Left forelimb (tissue), 1 donor: ENCODE data around the gene PPP2R3B.
"Not testable (repeated sequence)": the region's sequence is repeated elsewhere in the genome, so short reads cannot be mapped to it uniquely, and the experiment has no call there.

Experiments used
- DNase-seq: peaks from one replicate; pipeline ENCODE4 v3.0.0-alpha.2; 2018; ENCODE audit warnings: low spot score

The PPP2R3B gene

DNA sequence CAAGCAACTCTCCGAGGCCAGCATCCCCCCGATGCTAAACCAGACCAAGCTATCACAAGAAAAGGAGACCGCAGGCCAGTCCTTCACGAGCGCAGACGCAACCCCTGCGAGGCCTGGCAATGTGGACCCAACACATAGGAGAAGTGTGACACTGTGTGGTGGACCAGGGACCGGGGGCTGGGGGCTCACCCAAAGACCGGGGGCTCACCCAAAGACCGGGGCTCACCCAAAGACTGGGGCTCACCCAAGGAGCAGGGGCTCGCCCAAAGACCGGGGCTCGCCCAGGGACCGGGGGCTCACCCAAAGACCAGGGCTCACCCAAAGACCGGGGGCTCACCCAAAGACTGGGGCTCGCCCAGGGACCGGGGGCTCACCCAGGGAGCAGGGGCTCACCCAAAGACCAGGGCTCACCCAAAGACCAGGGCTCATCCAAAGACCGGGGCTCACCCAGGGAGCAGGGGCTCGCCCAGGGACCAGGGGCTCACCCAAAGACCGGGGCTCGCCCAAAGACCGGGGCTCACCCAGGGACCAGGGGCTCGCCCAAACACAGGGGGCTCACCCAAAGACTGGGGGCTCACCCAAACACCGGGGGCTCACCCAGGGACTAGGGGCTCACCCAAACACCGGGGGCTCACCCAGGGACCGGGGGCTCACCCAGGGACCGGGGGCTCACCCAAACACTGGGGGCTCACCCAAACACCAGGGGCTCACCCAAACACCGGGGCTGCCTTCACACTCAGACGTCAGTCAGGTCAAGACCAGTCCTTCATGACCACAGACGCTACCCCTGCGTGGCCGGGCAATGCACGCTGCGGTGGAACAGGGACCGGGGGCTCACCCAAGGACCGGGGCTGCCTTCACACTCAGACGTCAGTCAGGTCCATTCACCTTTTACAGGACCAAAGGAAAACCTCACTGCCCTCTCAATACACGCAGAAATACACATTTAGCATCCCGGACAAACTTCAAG is 32.9 kb downstream of the PPP2R3B start:
- no peak for DNase-seq

- DNase-seq, result no peak
These were observed 34.0 kb downstream of the PPP2R3B start for GRCh38 chrX:352582-353314.

DNA sequence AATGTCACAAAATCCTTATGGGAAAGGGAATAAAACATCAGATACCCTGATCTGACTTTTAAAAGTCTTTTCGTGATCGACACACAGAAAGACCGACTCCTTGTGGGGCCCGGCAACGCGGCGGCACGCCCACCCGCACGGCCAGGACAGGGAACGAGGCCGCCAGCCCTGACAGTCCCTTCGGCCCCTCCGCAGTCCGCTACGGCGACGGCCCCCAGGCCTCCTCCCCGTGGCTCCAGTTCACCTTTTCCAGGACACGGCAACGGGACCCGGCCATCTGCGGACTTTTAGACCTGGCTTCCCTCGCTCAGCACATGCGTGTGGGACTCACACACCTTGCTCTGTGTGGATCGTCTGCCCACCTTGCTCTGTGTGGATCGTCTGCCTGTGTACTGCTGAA is 34.5 kb downstream of the PPP2R3B start:
- DNase-seq, result no peak

DNA sequence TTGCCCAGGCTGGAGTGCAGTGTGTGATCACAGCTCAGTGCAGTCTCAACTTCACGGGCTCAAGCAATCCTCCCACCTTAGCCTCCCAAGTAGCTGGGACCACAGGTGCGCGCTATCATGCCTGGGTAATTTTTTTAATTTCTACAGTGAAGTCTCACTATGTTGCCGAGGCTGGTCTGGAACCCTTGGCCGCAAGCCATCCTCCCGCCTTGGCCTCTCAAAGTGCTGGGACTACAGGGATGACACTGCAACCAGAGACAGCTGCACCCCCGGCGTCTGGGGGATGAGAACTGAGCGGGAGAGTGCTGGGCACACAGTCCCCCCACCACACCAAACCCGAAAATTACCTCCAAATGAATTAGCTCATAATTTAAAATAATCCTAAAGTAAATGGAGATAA is 35.0 kb downstream of the PPP2R3B start:
- DNase-seq, result no peak

DNA sequence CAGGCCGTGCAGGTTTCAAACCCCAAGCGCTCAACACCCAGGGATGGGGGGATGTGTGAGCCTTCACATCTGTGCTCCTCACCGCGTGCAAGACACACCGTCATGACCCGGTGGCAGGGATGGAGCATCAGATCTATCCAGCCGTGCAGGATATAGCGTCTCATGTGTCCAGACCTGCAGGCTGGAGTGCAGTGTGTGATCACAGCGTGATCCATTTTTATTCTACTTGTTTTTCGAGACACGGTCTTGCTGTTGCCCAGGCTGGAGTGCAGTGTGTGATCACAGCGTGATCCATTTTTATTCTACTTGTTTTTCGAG is 35.4 kb downstream of the PPP2R3B start:
- not testable (repeated sequence) for DNase-seq

DNA sequence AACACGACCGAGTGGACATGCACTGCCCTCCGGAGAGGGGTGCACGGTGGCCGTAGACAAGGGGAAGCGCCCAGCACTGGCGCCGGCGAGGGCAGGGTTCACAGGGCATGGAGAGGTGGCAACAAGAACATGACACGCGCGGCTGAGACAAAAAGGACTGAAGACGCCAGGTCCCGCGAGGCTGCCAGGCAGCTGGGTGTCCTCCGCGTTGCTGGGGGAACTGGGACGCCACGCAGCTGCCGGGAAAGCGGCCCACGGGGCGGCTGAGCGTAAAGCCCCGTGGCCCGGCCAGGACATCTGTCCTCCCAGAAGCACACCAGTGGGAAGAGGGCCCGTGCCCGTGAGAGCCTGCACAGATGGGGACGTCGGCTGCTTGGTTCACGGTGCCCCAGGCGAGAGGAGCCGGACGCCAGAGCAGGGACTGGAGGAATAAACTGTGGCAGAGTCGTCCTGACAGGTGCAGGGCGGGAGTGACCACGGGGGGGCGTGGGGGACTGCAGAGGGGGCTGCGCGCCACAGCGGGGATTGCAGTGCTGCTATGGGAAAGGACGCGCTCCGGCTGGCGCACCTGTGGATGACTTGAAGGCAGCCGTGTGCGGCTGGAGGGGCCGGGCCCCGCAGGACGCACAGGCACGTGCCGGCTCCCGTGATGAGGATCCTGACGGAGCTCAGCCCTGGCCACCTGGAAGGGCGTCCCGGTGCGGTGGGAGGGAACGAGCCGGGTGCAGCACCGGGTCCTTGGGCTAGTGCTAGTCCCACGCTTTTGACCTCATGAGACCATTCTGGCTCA is 36.0 kb downstream of the PPP2R3B start:
- DNase-seq, result no peak

DNA sequence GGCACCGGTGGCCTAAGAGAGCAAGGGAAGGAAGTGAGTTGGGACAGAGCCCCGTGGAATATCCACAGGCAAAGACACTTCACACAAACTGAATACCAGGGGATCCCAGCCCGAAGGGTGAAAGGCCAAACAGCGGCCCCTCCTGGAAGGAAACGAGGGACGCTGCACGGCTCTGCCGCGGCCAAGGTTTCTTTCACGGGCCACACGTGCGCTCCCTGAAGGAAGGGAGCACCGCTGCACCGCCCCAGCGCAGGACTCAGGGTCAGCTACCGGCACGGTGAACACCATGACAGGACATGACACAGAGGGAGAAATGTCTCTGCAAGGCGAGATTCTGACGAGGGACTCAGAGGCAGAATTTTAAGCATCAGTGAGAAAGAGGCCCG is 36.6 kb downstream of the PPP2R3B start:
- no peak for DNase-seq

DNA sequence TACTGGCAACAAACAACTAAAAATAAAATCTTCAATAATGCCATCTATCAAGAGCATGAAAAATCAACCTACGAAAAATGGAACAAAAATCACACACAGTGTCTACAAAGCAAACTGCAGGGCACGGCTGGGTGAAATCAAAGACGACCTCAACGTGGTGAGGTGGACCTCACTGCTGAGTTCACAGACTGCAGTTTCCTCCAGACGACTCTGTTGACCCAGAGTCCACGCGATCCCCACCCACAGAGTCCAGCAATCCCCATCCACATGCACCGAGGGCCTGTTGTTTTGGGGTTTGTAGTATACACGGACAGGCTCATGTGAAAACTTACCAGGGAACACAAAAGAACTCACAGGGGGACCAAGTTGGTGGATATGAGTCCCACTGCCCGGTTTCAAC is 37.0 kb downstream of the PPP2R3B start:
- DNase-seq, result no peak

GRCh38 chrX:349196-349595 is 37.5 kb downstream of the PPP2R3B start:
- no peak for DNase-seq

- DNase-seq, result no peak
These were observed 38.1 kb downstream of the PPP2R3B start for GRCh38 chrX:348461-349117.

GRCh38 chrX:347351-348117 is 39.2 kb downstream of the PPP2R3B start:
- DNase-seq, result no peak

- no peak for DNase-seq
These were observed 40.5 kb downstream of the PPP2R3B start for GRCh38 chrX:346034-346813.

DNA sequence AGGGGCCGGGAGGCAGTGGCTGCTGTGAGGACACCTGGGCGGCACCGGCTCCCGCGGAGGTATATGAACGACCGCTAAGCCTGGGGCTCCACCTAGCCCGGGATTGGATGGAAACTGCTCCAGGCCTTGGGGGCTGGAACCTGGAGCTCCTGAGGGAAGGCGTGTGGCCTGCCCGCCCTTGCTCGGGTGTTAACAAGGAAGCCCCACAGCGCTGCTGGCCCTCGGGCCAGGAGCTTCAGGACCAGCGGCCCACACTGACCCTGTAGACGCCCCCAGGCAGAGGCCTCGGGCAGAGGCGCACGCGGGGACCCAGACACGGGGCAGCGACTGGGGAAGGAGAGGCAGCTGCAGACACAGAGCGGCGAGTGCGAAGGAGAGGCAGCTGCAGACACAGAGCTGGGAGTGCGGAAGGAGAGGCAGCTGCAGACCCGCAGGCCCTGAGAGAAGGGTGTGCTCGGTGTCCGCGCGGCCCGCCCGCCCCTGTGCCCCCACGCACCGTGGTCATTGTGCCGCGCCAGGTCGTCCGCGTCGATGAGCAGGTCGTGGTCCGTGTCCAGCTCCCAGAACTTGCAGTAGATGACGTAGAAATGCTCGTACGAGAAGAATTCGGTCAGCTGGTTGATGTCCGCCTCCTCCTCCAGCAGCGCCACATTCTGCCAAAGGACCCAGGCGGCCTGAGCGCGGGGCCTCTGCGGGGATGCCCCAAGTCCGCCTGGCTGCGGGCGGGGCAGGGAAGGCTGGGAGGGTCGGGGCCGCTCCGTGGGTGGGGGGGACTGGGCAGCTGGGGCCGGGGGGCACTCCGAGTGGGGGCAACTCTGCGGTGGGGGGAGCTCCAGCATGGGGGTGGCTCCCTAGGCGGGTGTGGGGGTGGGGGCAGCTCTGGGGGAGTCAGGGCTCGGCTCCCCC is 41.4 kb downstream of the PPP2R3B start:
- no peak for DNase-seq

DNA sequence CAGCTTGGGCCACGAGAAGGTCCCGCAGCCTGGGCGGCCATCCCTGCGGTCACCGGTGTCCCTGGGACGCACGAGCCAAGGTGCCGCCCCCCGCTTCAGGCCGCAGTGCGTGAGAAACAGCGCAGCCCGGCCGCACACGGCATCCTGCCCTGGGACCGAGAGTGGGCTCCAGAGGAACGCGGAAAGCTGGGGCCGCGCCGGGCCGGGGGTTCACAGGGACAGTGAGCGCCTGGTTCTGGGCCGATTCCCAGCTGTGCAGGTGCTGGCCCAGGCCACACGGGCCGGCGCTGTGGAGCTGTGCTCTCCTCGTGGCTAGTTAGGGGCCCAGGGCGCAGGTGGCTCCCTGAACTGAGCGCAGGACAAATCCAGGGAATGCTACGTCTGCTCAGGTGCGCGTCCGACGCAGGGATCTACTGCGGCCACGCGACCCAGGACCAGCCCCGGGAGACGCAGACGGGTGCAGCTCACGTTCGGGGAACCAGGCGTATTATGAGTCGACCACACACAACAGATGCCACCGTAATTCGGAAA is 42.3 kb downstream of the PPP2R3B start:
- DNase-seq, result no peak

GRCh38 chrX:341541-342101 is 45.1 kb downstream of the PPP2R3B start:
- no peak for DNase-seq

DNA sequence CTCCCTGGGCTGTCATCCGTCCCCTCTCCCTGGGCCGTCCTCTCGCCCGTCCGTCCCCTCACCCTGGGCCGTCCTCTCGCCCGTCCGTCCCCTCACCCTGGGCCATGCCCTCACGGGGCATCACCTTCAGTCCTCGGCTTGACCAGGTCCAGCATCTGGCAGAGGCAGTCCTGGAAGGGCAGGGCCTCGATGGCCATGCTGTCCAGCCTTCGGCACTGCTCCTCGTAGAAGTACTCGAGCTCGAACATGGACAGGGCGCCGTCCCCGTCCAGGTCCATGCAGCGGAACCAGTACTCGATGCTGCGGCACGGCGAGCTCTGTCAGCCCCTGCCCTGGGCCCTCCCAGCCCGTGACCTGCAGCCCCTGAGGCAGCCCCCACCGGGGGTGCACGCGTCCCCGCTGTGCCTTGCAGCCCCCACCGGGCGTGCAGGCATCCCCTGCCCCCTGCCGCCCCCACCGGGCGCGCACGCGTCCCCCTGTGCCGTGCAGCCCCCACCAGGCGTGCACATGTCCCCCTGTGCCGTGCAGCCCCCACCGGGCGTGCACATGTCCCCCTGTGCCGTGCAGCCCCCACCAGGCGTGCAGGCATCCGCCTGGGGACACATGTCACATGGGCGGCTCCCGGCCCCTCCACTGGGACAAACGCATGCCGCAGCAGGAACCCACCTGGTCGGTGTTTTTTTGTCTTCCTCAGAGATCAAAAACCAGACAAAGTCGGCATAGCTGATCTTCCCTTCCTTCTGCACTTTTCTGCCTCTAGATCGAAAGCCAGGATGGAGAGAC is 45.9 kb downstream of the PPP2R3B start:
- DNase-seq, result no peak

- no peak for DNase-seq
These were observed 46.6 kb downstream of the PPP2R3B start for GRCh38 chrX:340121-340520.

DNA sequence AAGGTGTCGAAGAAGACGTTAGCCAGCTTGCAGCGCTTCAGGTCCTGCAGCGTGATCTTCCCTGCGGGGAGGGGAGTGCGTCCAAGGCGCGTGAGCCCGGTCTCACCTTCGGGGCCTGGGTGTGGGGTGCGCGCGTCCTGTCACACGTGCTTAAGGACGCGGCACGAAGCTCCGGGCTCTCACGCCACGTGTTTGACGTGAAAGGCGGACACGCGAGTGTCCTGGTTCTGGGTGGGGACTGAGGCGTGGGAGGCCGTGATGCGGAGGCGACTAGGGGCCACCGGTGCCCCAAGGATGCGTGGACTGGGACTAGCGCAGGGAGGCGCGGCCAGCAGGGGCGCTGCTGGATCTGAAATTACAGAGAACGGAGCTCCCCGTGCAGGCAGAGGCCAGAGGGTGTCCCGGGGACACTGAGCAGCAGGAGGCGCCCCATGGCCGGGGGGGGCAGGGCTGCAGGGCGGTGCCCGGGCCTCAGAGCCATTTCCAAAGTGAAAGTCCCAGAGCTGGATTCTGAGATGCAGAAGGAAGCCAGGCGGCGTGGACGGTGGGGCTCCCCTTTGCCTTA is 47.8 kb downstream of the PPP2R3B start:
- DNase-seq, result no peak
